Peyer's patch (tissue), 4 donors: Measurements from ENCODE around the gene MIAT.

Experiments
- CTCF ChIP-seq, 6 experiments: fragments of 450-650 bp in 4 of 6; fragments of 200-600 bp in 2 of 6; sonication (generic) in 1 of 6; IDR thresholded peaks; one replicate each; pipeline ENCODE4 v1.5.1; 2017 to 2019; ENCODE audit warnings: antibody characterized with exemption in 6 of 6, mild to moderate bottlenecking in 3 of 6, moderate library complexity in 1 of 6
- POLR2A ChIP-seq, 2 donors: fragments of 450-650 bp; IDR thresholded peaks; one replicate each; pipeline ENCODE4 v1.5.1; 2017; ENCODE audit warnings: antibody characterized with exemption in 2 of 2, mild to moderate bottlenecking in 2 of 2, moderate library complexity in 2 of 2

GRCh38 chr22:26712158-26712557 is 54.8 kb downstream of the MIAT start:
- TF ChIP-seq POLR2A (IDR thresholded peaks at IDR 0.05) (no peak), CTCF (IDR thresholded peaks at IDR 0.05) (no peak)
